HepG2 (cell line): Measurements from ENCODE around the gene UMOD. TPM values are rescaled to one million over a fixed set of nuclear protein-coding genes. Genes with fewer than 3 reads are reported as not detected.

Experiments
- ATF2 ChIP-seq: sonication (generic); formaldehyde crosslinking; IDR thresholded peaks from 2 replicates; pipeline ENCODE4 v1.4.0; 2020; ENCODE audit warnings: missing genetic modification reagents
- CBFB ChIP-seq: sonication (generic); formaldehyde crosslinking; IDR thresholded peaks from 2 replicates; pipeline ENCODE4 v1.4.0; 2020; ENCODE audit warnings: missing genetic modification reagents
- ELK4 ChIP-seq: sonication (generic); formaldehyde crosslinking; IDR thresholded peaks from 2 replicates; pipeline ENCODE4 v1.9.0; 2021; ENCODE audit warnings: missing genetic modification reagents, borderline replicate concordance
- FLYWCH1 ChIP-seq: sonication (generic); formaldehyde crosslinking; IDR thresholded peaks from 2 replicates; pipeline ENCODE4 v1.8.1; 2023; ENCODE audit warnings: mild to moderate bottlenecking, missing genetic modification reagents
- FOXA1 ChIP-seq, 2 experiments: fragments of 450-650 bp in 1 of 2; sonication (generic) in 1 of 2; formaldehyde crosslinking in 1 of 2; IDR thresholded peaks; 2 replicates each; pipeline versions ENCODE4 v1.4.0 to v1.6.1; 2016 to 2020; ENCODE audit warnings: missing genetic modification reagents in 1 of 2
- HOMEZ ChIP-seq: IDR thresholded peaks from 2 replicates; pipeline ENCODE4 v1.6.1; 2016; ENCODE audit warnings: low read depth
- KDM1A ChIP-seq: IDR thresholded peaks from 2 replicates; pipeline ENCODE4 v1.6.1; 2016; ENCODE audit warnings: missing compliant biosample characterization
- KIAA2018 ChIP-seq: sonication (generic); formaldehyde crosslinking; IDR thresholded peaks from 2 replicates; pipeline ENCODE4 v1.5.0; 2020; ENCODE audit warnings: mild to moderate bottlenecking, missing genetic modification reagents, borderline replicate concordance
- MIER3 ChIP-seq: IDR thresholded peaks from 2 replicates; pipeline ENCODE4 v1.6.1; 2016; ENCODE audit warnings: missing compliant biosample characterization, borderline replicate concordance
- SP140L ChIP-seq: sonication (generic); formaldehyde crosslinking; IDR thresholded peaks from 2 replicates; pipeline ENCODE4 v1.4.0; 2020; ENCODE audit warnings: missing genetic modification reagents, borderline replicate concordance
- ZNF503 ChIP-seq: sonication (generic); formaldehyde crosslinking; IDR thresholded peaks from 2 replicates; pipeline ENCODE4 v1.4.0; 2020; ENCODE audit warnings: missing genetic modification reagents
- ZNF607 ChIP-seq: sonication (generic); formaldehyde crosslinking; IDR thresholded peaks from 2 replicates; pipeline ENCODE4 v1.5.1; 2020; ENCODE audit warnings: missing genetic modification reagents, mild to moderate bottlenecking, borderline replicate concordance
- ZNF7 ChIP-seq: IDR thresholded peaks from 2 replicates; pipeline ENCODE4 v1.6.1; 2016; ENCODE audit warnings: missing biosample characterization, missing genetic modification reagents
- ZNF740 ChIP-seq: sonication (generic); formaldehyde crosslinking; IDR thresholded peaks from 2 replicates; pipeline ENCODE4 v1.4.0; 2020; ENCODE audit warnings: missing genetic modification reagents
- polyA plus RNA-seq, 8 experiments: library from polyadenylated mRNA; depleted of rRNA in 3 of 8; stranded (reverse) in 7 of 8; unstranded in 1 of 8; fragments of >200 nt; fragmentation: Illumina TruSeq in 4 of 8; extraction: Trizol in 4 of 8; gene quantifications; 2 replicates each; pipeline versions ENCODE4 v1.2.1 to v1.2.3, GENCODE V29; 2011 to 2016; ENCODE audit warnings: low read depth in 4 of 8, missing spikeins in 1 of 8, mixed read lengths in 1 of 8; ENCODE audit not compliant: insufficient read depth in 1 of 8
- total RNA-seq, 5 experiments: library from RNA; depleted of rRNA; stranded (reverse); fragments of >200 nt; fragmentation: Illumina TruSeq; extraction: Trizol; gene quantifications; 2 replicates each; pipeline ENCODE4 v1.2.3, GENCODE V29; 2016; ENCODE audit warnings: low read depth in 1 of 5

Gene UMOD
- total and polyA plus RNA-seq, 2 of the 13 experiments (the other 11 are each of a cell fraction or from before 2014, with no cell fraction given), result not detected

GRCh38 chr16:20397468-20398074 lies 45.1 kb upstream of the UMOD start (continued):
- TF ChIP-seq ZNF607 (CRISPR knock-in tag) (peak; percentile 32; the same call in 1 of the 2 replicates), KDM1A (CRISPR knock-in tag) (peak; percentile 84; the same call in 1 of the 2 replicates), ELK4 (CRISPR knock-in tag) (no peak), FOXA1 (IDR thresholded peaks at IDR 0.05) (no peak), FOXA1 (CRISPR knock-in tag; IDR thresholded peaks at IDR 0.05) (no peak), ZNF7 (CRISPR knock-in tag) (no peak), SP140L (CRISPR knock-in tag) (no peak), MIER3 (CRISPR knock-in tag) (peak; percentile 86; the same call in 1 of the 2 replicates), FLYWCH1 (no peak), ZNF740 (CRISPR knock-in tag) (peak; percentile 60; the same call in 1 of the 2 replicates), ATF2 (CRISPR knock-in tag) (peak; percentile 69), HOMEZ (peak; percentile 87), KIAA2018 (CRISPR knock-in tag) (0 out of 2 replicates have a peak, but pooled peaks have one; percentile 51), ZNF503 (CRISPR knock-in tag) (no peak), CBFB (CRISPR knock-in tag) (no peak)
